KOPT-K1 (cell line): ENCODE results near the gene FDXR.

Experiments used
- H3K27ac ChIP-seq: fragments of 200-600 bp; sonication (generic); 2 replicates; pipeline ENCODE4 v1.5.1; 2016; ENCODE audit warnings: antibody characterized with exemption, mild to moderate bottlenecking, low read depth, low read length; ENCODE audit not compliant: poor library complexity, severe bottlenecking
- H3K36me3 ChIP-seq: fragments of 200-600 bp; sonication (generic); 2 replicates; pipeline ENCODE4 v1.5.1; 2017; ENCODE audit warnings: antibody characterized with exemption, mild to moderate bottlenecking, low read length, moderate library complexity; ENCODE audit not compliant: insufficient read depth
- H3K9me3 ChIP-seq: fragments of 200-600 bp; sonication (generic); 2 replicates; pipeline ENCODE4 v1.5.1; 2017; ENCODE audit warnings: antibody characterized with exemption, low read length, mild to moderate bottlenecking; ENCODE audit not compliant: insufficient read depth, poor library complexity, severe bottlenecking

The FDXR gene

DNA sequence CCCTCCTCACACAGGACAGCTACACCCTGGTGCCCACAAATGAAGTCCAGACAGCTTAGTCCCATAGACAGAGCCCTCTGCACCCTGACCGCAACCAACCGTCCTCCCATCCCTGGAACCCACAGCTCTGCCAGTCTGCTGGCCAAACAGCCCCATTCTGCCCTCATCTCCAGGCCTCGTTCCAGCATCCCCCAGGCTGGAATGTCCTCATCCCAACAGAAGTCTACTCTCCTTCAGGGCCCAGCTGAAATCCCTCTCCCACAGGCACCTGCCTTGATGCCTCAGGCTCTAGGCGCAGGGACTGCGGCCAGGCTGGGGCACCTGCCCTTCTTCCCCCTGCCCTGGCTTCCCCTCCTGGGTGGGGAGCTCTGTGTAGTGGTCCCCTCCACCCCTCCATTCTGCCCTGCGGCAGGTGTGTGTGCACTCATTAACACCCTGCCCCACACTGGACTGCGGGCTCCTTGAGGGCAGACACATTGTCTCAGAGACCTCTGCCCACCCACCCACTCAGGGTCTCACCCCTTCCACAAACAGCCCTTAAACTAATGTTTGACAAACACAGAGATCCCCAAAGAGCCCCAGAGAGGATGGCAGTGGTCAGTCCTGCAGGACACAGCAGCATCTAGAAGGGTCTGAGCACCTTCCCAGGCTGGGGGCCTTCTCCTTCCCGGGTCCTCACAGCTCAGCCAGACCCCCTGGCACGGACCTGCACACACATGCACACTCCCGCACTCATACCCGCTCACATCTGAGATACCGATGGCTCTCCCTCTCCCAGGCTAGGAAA, 13.9 kb downstream of the FDXR start:
- no peaks in the 10 kb centered on the region for H3K9me3 ChIP-seq
- no peak overlapping the region for H3K27ac ChIP-seq
- H3K36me3 ChIP-seq: 0 out of 2 replicates have a peak, but pooled peaks cover 4% of the 10 kb centered on the region

DNA sequence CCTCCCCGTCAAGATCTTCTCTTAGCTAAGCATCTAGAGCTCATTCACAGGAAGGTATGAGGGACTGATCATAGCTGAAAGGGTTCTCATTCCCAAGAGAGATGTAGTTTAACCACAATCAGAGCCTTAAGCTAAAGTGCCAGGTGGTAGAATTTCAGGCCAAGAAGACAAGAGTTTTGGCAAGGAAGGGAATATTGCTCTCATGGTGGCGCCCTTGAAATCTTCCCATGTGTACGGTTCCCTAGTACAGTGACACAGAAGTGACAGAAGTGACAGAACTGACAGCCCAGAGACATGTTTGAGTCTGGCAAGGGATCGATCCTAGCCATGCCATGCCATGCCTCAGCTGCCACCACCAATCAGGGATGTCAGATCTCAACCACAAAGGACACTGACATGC, 15.6 kb downstream of the FDXR start:
- Histone ChIP-seq H3K27ac (no peak overlapping the region), H3K36me3 (no peaks in the 10 kb centered on the region), H3K9me3 (no peaks in the 10 kb centered on the region)

DNA sequence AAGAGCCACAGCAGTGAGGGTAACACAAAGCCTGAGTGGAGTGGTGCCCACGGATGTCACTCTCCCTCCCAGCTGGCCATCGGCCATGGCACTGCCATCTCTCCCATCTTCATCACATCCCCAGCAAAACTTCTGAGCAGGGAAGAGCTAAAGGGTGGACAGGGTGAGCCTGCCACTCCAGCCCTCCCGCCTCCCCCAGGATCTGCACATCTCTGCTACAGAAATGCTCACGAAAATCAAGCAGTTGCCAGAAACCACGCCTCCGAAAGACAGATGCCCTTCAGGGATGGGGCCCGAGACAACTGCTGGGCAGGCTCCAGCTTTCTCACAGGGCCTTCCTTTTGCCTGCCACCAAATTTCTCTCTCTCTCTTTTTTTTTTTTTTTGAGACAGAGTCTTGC, 16.7 kb downstream of the FDXR start:
- no peak overlapping the region for H3K27ac ChIP-seq
- no peaks in the 10 kb centered on the region for H3K9me3 ChIP-seq
- no peaks in the 10 kb centered on the region for H3K36me3 ChIP-seq

DNA sequence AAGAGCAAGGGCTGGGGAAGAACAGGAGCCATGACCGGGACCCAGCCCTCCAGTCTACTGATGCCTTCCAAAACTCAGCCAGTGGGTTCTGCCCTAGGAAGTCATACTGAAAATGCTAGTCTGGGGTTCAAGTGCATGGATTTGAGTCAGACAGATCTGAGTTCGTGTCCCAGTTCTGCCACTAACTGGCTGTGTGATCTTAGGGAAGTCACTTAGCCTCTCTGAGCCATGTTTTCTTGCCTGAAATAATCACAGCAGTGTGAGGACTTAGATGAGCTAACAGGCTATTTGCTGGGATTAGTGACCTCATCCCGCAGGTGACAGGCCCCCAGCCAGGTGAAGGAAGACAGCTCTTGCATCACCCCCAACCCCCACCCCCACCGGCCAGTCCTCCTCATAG, 17.5 kb downstream of the FDXR start:
- H3K27ac ChIP-seq: no peak overlapping the region
- H3K36me3 ChIP-seq: no peaks in the 10 kb centered on the region
- H3K9me3 ChIP-seq: no peaks in the 10 kb centered on the region

DNA sequence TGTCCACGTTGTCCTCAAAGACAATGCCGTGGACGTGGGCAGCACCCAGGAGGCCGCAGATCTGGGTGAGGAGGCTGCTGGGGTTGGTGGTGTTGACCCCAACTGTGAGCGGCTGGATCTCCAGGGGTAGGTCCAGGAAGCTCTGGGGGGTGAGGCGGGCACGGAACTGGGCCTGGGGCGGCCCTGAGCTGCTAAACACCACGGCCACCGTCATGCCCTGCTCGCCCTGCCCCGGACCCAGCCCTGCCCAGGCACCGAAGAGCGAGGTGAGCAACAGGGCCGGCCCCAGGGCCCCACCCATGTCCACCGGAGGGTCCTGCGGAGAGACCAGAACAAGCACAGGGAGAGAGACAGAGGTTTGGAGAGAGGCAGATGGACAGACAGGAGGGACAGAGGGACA, 18.0 kb downstream of the FDXR start:
- Histone ChIP-seq H3K9me3 (no peaks in the 10 kb centered on the region), H3K36me3 (no peaks in the 10 kb centered on the region), H3K27ac (no peak overlapping the region)

DNA sequence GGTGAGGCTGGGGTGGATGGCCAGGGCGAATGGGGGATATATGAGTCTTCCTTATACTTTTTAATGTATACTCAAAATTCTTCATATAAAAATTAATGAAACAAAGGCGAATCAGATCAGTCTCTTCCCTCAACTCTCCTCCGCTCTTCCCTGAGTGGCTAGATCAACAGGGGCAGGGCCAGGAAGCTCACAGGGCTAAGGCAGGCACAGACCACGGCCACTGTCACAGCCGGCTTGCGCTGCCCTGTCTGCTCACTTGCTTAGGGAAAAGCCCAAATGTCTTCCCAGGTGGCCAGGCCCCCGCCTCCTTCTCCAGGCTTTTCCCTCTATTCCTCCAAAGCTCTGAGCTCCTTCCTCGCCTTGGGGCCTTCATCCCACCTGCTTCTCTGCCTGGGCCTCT, 19.1 kb downstream of the FDXR start:
- no peaks in the 10 kb centered on the region for H3K9me3 ChIP-seq
- H3K27ac ChIP-seq: no peak overlapping the region
- no peaks in the 10 kb centered on the region for H3K36me3 ChIP-seq

DNA sequence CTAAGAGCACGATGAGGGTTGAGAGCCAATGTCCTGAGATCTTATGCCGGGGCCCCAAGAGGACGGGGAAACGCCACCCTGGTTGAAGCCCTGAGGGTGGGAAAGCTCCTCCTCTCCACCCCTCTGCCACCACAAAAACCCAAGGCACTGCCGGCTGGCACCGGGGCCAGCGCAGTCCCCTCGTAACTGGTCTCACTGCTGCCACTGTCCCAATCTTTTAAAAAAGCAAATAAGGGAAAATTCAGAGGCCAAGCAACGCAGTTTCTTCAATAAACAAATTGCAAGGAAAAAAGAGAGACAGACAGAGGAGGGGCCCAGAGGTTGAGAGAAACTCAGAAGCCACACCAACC, 19.8 kb downstream of the FDXR start:
- H3K9me3 ChIP-seq: no peaks in the 10 kb centered on the region
- no peaks in the 10 kb centered on the region for H3K36me3 ChIP-seq
- H3K27ac ChIP-seq: no peak overlapping the region

DNA sequence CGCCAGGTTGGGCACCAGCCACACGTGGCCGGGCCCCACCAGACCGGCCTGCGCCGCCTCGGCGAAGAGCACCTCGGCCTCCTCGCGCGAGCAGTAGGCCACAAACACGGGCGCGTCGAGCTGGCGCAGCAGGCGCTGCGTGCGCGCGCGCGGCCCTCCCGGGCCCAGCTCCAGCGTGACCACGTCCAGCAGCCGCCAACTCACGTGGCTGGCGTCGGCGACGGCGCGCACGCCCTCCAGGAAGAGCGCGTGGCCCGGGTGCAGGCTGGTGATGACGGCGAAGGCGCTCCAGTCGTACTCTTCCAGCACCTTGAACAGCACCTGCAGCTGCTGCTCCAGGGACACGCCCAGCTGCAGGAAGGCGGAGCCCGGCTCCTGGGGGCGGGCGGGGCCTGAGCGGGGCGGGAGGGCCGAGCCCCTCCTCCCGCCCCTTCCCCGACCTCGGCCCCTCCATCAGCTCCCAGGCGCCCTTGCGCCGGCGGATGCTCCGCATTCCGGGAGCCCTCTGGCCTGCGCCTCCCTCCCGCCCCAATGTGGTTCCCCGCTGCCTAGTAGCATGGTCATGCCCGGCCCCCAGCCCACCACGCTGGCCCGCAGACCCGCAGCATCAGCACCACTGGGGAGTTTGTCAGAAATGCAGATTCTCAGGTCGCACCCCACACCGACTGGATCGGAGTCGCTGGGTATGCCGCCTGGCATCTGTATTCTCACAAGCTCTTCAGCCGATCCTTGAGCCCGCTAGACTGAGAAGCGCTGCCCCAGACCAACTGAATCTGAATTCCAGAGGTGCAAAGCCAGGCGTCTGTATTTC, 20.4 kb downstream of the FDXR start:
- H3K27ac ChIP-seq: no peak overlapping the region
- no peaks in the 10 kb centered on the region for H3K36me3 ChIP-seq
- no peaks in the 10 kb centered on the region for H3K9me3 ChIP-seq

DNA sequence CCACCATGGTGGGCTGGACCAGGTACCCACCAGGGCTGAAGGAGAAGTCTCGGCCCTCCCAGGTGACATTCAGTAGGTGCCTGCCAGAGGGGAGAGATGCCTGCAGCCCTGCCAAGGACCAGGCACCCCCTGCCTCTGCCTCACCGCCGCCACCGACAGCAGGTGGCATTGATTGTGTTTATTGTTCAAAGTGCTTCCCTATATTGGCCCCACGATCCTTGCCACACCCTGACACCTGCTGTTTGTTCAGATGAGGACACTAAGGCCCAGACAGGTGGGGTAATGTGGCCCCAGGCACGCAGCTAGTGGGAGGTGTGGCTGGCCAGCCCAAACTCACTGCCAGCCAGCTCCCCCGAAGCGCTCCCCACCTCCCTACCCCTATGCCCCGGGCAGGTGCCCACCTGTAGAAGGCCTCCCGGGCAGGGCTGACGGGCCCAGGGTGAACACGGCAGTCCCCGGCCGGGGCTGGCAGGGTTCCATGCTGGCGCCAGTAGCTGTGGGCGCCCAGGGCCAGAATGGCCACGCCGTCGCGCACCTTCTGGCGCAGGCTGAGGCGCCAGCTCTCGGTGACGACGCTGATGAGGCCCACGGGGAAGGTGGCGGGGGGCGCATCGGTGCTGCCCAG, 21.1 kb downstream of the FDXR start:
- Histone ChIP-seq H3K27ac (no peak overlapping the region), H3K9me3 (no peaks in the 10 kb centered on the region), H3K36me3 (no peaks in the 10 kb centered on the region)

DNA sequence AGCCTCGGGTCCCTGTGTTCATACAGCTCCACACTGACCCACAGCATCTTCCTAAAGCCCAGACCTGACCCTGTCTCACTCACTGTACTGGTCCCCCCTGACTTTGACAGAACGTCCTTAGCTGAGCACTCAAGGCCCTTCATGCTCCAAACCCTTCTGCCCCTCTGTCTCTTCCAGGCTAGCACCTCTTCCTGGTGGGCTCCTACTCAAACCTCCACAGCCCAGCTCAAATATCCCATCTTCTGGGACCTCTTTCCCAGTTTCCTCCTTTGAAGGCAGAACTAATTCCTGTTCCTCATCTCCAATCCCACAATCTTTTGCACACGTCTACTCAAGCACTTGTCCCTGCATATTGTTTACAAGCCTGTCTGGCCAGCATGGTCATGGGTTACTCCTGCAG, 21.9 kb downstream of the FDXR start:
- Histone ChIP-seq H3K27ac (no peak overlapping the region), H3K36me3 (no peaks in the 10 kb centered on the region), H3K9me3 (no peaks in the 10 kb centered on the region)

DNA sequence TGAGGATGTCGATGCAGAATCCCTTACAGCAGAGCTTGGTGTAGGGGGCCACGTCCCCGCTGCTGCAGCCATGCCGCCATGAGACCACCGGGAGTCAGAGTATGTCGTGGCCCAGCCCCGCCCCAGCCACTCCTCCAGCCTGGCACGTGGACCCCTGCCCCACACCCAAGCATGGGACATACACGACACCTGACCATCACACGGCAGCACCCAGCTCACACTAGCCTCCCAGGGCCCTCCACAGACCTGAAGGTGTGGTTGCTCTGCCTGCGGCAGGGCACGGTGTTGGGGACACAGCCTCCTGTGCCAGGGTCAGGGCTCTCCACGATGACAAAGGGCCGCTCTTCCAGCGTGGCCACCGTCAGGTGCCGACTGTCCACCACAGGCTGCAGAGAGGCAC, 22.5 kb downstream of the FDXR start:
- no peaks in the 10 kb centered on the region for H3K9me3 ChIP-seq
- no peak overlapping the region for H3K27ac ChIP-seq
- H3K36me3 ChIP-seq: no peaks in the 10 kb centered on the region

DNA sequence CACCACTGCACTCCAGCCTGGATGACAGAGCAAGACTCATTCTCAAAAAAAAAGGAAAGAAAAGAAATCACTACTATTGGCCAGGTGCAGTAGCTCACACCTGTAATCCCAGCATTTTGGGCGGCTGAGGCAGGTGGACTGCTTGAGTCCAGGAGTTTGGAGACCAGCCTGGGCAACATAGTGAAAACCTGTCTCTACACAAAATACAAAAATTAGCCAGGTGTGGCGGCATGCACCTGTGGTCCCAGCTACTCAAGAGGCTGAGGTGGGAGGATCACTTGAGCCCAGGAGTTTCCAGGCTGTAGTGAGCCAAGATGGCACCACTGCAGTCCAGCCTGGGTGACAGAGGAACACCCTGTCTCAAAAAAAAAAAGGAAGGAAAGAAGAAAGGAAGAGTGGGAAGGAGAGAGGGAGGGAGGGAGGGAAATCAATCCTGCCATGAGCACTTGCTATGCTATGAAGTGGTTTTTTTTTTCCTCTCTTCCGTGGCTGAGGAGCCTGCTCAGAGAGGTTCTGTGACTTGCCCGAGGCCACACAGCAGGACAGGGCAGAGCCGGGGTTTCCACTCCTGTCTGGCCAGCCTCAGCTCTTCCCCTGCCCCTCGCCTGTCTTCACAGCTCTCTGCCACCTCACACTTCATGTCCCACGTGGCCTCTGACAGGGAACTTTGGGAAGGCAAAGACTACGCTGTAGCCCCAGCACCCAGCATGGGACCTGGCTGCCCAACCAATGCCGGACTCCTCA, 24.0 kb downstream of the FDXR start:
- Histone ChIP-seq H3K27ac (no peak overlapping the region), H3K9me3 (no peaks in the 10 kb centered on the region), H3K36me3 (no peaks in the 10 kb centered on the region)

DNA sequence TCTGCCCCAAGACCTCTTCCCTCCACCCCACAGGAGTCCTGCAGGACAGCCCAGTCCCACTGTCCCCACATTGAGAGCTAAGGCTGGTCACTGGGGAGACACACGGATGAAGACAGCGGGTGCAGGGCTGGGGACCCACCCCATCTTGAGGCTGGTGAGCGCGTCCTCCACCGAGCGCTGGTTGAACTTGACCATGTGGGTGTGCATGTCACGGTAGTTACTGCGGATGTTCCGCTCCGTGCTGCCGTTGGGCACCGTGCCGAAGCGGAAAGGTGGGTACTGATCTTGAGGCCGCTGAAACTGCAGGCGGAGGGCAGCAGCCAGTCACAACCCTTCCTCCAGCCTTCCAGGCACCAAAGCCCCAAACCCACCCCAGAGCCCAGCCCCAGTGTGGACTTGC, 26.2 kb downstream of the FDXR start:
- Histone ChIP-seq H3K36me3 (no peaks in the 10 kb centered on the region), H3K9me3 (no peaks in the 10 kb centered on the region), H3K27ac (no peak overlapping the region)

DNA sequence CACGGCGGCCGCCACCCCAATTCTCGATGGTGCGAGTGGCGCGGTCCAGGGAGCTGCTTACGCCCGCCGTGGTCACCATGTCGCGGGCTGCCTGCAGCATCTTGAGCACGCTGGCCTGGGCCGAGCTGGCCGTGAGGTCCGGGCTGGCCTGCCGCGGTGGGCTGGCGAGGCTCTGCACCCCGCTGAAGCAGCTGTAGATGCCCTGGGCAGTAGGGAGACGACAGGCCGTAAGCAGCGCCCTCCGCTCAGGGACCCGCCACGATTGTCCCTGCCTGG, 29.5 kb downstream of the FDXR start:
- H3K9me3 ChIP-seq: no peaks in the 10 kb centered on the region
- no peak overlapping the region for H3K27ac ChIP-seq
- peaks cover 4% of the 10 kb centered on the region; the same call in 1 of the 2 replicates for H3K36me3 ChIP-seq
